ENCODE results near the gene ZMAT5. TPM values are rescaled to one million over a fixed set of nuclear protein-coding genes. Genes with fewer than 3 reads are reported as not detected.
A peak's percentile ranks its signal among the peaks of the same experiment; 100 is the strongest.

Gene ZMAT5
- total and polyA plus RNA-seq, 10 of the 15 experiments (the other 5 are each of a cell fraction or from before 2014, with no cell fraction given): 2.3 to 43.0 (median 21.9) TPM

- TF ChIP-seq, protein P1, sequence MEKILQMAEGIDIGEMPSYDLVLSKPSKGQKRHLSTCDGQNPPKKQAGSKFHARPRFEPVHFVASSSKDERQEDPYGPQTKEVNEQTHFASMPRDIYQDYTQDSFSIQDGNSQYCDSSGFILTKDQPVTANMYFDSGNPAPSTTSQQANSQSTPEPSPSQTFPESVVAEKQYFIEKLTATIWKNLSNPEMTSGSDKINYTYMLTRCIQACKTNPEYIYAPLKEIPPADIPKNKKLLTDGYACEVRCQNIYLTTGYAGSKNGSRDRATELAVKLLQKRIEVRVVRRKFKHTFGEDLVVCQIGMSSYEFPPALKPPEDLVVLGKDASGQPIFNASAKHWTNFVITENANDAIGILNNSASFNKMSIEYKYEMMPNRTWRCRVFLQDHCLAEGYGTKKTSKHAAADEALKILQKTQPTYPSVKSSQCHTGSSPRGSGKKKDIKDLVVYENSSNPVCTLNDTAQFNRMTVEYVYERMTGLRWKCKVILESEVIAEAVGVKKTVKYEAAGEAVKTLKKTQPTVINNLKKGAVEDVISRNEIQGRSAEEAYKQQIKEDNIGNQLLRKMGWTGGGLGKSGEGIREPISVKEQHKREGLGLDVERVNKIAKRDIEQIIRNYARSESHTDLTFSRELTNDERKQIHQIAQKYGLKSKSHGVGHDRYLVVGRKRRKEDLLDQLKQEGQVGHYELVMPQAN (conservative IDR thresholded peaks at IDR 0.05): 0 out of 2 replicates have a peak, but pooled peaks have one; percentile 53
- TF ChIP-seq NFYA (IDR thresholded peaks at IDR 0.05; ENCODE audit: borderline replicate concordance, low read depth, low read length): no peak
- TF ChIP-seq, protein P2, sequence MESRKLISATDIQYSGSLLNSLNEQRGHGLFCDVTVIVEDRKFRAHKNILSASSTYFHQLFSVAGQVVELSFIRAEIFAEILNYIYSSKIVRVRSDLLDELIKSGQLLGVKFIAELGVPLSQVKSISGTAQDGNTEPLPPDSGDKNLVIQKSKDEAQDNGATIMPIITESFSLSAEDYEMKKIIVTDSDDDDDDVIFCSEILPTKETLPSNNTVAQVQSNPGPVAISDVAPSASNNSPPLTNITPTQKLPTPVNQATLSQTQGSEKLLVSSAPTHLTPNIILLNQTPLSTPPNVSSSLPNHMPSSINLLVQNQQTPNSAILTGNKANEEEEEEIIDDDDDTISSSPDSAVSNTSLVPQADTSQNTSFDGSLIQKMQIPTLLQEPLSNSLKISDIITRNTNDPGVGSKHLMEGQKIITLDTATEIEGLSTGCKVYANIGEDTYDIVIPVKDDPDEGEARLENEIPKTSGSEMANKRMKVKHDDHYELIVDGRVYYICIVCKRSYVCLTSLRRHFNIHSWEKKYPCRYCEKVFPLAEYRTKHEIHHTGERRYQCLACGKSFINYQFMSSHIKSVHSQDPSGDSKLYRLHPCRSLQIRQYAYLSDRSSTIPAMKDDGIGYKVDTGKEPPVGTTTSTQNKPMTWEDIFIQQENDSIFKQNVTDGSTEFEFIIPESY (IDR thresholded peaks at IDR 0.05): no peak
- no peak for TF ChIP-seq EZH2 (IDR thresholded peaks at IDR 0.05; ENCODE audit: borderline replicate concordance, control insufficient read depth, low read depth, low read length)
- no peak for TF ChIP-seq SMAD1 (IDR thresholded peaks at IDR 0.05; ENCODE audit: low read depth, partially characterized antibody)
- TF ChIP-seq BHLHE40 (IDR thresholded peaks at IDR 0.05; ENCODE audit: borderline replicate concordance in 1 of 2, low read depth in 2 of 2, low read length in 1 of 2): 0 out of 4 replicates have a peak, but pooled peaks have one; percentile 5 to 12
- TF ChIP-seq E2F4 (IDR thresholded peaks at IDR 0.05; ENCODE audit: low read depth, low read length): 0 out of 2 replicates have a peak, but pooled peaks have one; percentile 15
- TF ChIP-seq NFYB (IDR thresholded peaks at IDR 0.05; ENCODE audit: insufficient read depth, low read depth, low read length): 0 out of 2 replicates have a peak, but pooled peaks have one; percentile 25
- TF ChIP-seq ZNF384 (IDR thresholded peaks at IDR 0.05; ENCODE audit: borderline replicate concordance, low read depth, low read length): no peak
- 0 out of 2 replicates have a peak, but pooled peaks have one; percentile 21 for TF ChIP-seq RFX5 (IDR thresholded peaks at IDR 0.05; ENCODE audit: low read depth, low read length)
- TF ChIP-seq CHD2 (IDR thresholded peaks at IDR 0.05; ENCODE audit: borderline replicate concordance, low read depth, low read length): peak; percentile 90
- 0 out of 2 replicates have a peak, but pooled peaks have one; percentile 28 for TF ChIP-seq ZBED1 (IDR thresholded peaks at IDR 0.05; ENCODE audit: borderline replicate concordance)
- no peak for TF ChIP-seq SRF (IDR thresholded peaks at IDR 0.05; ENCODE audit: low read depth in 2 of 2, low read length in 2 of 2)
- no peak for TF ChIP-seq ATF3 (IDR thresholded peaks at IDR 0.05; ENCODE audit: borderline replicate concordance, extremely low read depth, low read depth, low read length)
- no peak for TF ChIP-seq CHD1 (IDR thresholded peaks at IDR 0.05; ENCODE audit: low read depth, low read length)
- no peak for TF ChIP-seq NR2C1 (IDR thresholded peaks at IDR 0.05)
- no peak for TF ChIP-seq RAD21 (IDR thresholded peaks at IDR 0.05; ENCODE audit: insufficient read depth, low read depth, low read length)
- TF ChIP-seq DPF2 (IDR thresholded peaks at IDR 0.05): peak; percentile 9; the same call in 1 of the 2 replicates
- TF ChIP-seq YY1 (IDR thresholded peaks at IDR 0.05; ENCODE audit: low read depth, low read length): no peak
- TF ChIP-seq CREM (IDR thresholded peaks at IDR 0.05; ENCODE audit: low read depth): peak; percentile 94
- TF ChIP-seq BRCA1 (IDR thresholded peaks at IDR 0.05; ENCODE audit: low read depth, low read length): 0 out of 2 replicates have a peak, but pooled peaks have one; percentile 9
- TF ChIP-seq, protein P3, sequence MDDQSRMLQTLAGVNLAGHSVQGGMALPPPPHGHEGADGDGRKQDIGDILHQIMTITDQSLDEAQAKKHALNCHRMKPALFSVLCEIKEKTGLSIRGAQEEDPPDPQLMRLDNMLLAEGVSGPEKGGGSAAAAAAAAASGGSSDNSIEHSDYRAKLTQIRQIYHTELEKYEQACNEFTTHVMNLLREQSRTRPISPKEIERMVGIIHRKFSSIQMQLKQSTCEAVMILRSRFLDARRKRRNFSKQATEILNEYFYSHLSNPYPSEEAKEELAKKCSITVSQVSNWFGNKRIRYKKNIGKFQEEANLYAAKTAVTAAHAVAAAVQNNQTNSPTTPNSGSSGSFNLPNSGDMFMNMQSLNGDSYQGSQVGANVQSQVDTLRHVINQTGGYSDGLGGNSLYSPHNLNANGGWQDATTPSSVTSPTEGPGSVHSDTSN (IDR thresholded peaks at IDR 0.05; ENCODE audit: insufficient replicate concordance, low read depth, low read length): no peak
Measured at GRCh38 chr22:29766632-29767170, at the start of gene ZMAT5 (continued).

Data from GM12878 (cell line).